ENCODE results near the gene CTSH. TPM values are rescaled to one million over a fixed set of nuclear protein-coding genes. Genes with fewer than 3 reads are reported as not detected.

The CTSH gene
- total RNA-seq, 4 donors from 2014 or later: 72.9 to 280 (median 111) TPM

- DNase-seq: no peak
- no peaks in the 10 kb centered on the region for H3K9me3 ChIP-seq
- no peaks in the 10 kb centered on the region for H3K4me1 ChIP-seq
- no peaks in the 10 kb centered on the region for H3K36me3 ChIP-seq
- no peak overlapping the region for H3K4me3 ChIP-seq
- no peak for TF ChIP-seq CTCF (IDR thresholded peaks at IDR 0.05)
- TF ChIP-seq POLR2A (IDR thresholded peaks at IDR 0.05): no peak
- no peaks in the 10 kb centered on the region for H3K27me3 ChIP-seq
- intact Hi-C loops (cut with DNase I; ENCODE audit: low total_unique reads): no loop called here
- no peak overlapping the region for H3K27ac ChIP-seq
These were observed 23.3 kb upstream of the CTSH start for GRCh38 chr15:78968114-78968513.

DNA sequence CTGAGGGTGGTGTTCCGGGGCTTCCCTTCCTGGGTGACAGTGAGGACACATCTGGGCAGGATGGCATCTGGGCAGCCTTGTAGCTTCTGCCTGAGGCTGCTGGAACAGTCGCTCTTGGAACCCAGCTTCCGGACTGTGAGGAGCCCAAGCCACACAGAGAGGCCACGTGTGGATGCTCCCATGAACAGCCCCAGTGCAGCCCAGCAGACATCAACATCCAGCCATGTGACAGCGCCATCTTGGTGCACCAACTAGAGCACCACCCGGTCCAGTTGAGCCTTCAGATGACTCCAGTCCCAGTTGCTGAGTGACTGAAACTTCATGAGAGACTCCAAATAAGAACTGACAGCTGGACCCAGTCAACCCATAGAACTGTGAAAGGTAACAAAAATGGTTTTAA, 15.5 kb upstream of the CTSH start:
- H3K27ac ChIP-seq: no peak overlapping the region
- no peaks in the 10 kb centered on the region for H3K9me3 ChIP-seq
- H3K27me3 ChIP-seq: no peaks in the 10 kb centered on the region
- intact Hi-C loops (cut with DNase I; ENCODE audit: low total_unique reads): no loop called here
- no peak overlapping the region for H3K4me3 ChIP-seq
- no peaks in the 10 kb centered on the region for H3K4me1 ChIP-seq
- no peak for DNase-seq
- TF ChIP-seq CTCF (IDR thresholded peaks at IDR 0.05) (no peak), POLR2A (IDR thresholded peaks at IDR 0.05) (no peak)
- no peaks in the 10 kb centered on the region for H3K36me3 ChIP-seq

DNA sequence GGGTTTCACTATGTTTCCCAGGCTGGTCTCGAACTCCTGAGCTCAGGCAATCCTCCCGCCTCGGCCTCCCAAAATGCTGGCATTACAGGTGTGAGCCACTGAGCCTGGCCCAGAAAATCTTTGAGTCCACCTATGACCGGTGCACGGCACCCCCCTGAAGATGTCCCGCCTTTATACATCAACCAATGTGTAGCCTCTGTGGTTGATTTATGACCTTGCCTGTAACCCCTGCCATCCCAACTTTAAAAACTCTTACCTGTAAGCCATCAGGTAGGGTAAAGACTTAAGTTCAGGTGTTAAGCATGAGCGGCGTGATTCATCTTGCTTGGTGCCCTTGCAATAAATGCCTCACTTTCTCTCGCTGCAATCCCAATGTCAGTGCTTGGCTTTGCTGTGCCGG, 14.5 kb upstream of the CTSH start:
- Histone ChIP-seq H3K4me1 (no peaks in the 10 kb centered on the region), H3K27ac (no peak overlapping the region), H3K27me3 (no peaks in the 10 kb centered on the region), H3K36me3 (no peaks in the 10 kb centered on the region), H3K9me3 (no peaks in the 10 kb centered on the region), H3K4me3 (no peak overlapping the region)
- DNase-seq: no peak
- TF ChIP-seq CTCF (IDR thresholded peaks at IDR 0.05) (no peak), POLR2A (IDR thresholded peaks at IDR 0.05) (no peak)
- intact Hi-C loops (cut with DNase I; ENCODE audit: low total_unique reads): no loop called here

DNA sequence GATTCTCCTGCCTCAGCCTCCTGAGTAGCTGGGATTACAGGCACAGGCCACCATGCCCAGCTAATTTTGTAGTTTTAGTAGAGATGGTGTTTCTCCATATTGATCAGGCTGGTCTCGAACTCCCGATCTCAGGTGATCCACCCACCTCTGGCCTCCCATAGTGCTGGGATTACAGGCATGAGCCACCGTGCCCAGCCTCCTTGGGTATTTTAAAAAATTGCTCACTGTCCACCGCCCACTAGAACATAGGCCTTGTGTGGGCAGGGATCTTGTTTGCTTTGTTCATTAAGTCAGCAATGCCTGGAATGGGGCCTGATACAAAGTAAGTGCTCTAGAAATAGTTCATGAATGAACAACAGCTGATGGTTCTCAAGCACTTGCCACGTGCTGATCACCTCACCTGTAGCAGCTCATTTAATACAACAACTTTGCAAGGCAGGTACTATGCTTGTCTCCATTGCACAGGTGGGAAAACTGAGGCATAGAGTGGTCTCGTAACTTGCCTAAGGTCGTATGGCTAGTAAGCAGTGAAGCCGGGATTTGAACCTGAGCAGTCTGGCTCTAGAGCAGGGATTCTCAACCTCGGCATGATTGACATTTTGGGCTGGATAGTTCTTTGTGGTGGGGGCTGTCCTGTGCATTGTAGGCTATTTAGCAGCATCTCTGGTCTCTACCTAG, 12.7 kb upstream of the CTSH start:
- Histone ChIP-seq H3K9me3 (no peaks in the 10 kb centered on the region), H3K36me3 (no peaks in the 10 kb centered on the region), H3K4me3 (no peak overlapping the region), H3K27ac (no peak overlapping the region), H3K27me3 (no peaks in the 10 kb centered on the region), H3K4me1 (no peaks in the 10 kb centered on the region)
- no peak for DNase-seq
- intact Hi-C loops (cut with DNase I; ENCODE audit: low total_unique reads): no loop called here
- TF ChIP-seq CTCF (IDR thresholded peaks at IDR 0.05): no peak
- TF ChIP-seq POLR2A (IDR thresholded peaks at IDR 0.05): no peak

GRCh38 chr15:78956937-78957336, 12.1 kb upstream of the CTSH start:
- DNase-seq: no peak
- no peaks in the 10 kb centered on the region for H3K36me3 ChIP-seq
- TF ChIP-seq POLR2A (IDR thresholded peaks at IDR 0.05) (no peak), CTCF (IDR thresholded peaks at IDR 0.05) (no peak)
- no peaks in the 10 kb centered on the region for H3K27me3 ChIP-seq
- intact Hi-C loops (cut with DNase I; ENCODE audit: low total_unique reads): no loop called here
- no peak overlapping the region for H3K27ac ChIP-seq
- H3K9me3 ChIP-seq: no peaks in the 10 kb centered on the region
- no peaks in the 10 kb centered on the region for H3K4me1 ChIP-seq
- H3K4me3 ChIP-seq: no peak overlapping the region
